ENCODE measurements around the gene GNL3.

- TF ChIP-seq CTCF (IDR thresholded peaks at IDR 0.05) (no peak), SMC3 (IDR thresholded peaks at IDR 0.05) (no peak)
Measured at GRCh38 chr3:52697632-52697965, 11.8 kb downstream of the GNL3 start.

Measured in A549 (cell line).